CD4-positive, alpha-beta T cell treated with Interleukin-6 for 4 hours (primary cell): ENCODE data around the gene SLBP.

Source experiments
- DNase-seq: peaks from one replicate; pipeline ENCODE4 v3.0.0-alpha.2; 2020; ENCODE audit warnings: mixed read lengths

SLBP gene

GRCh38 chr4:1726146-1726934 lies 14.2 kb upstream of the SLBP start:
- peak; percentile 93 for DNase-seq

DNA sequence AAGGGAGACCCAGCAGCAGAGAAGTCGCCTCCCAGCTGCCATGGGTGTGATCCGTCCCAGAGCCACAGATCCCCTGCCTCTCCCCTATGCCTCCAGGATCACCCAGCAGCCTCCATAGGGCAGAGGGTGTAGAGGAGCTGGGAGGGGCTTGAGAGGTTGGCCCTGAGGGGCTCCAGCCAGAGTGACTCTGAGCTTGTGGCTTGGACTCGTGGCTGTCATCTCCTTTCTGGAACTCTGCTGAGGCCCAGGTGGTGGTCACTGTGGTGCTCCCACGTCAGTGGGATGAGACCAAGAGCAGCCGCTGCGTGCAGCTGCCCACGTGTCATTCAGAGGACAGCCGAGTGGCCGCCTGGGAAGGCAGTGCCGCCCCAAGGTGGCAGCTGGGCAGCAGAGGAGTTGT lies 13.4 kb upstream of the SLBP start:
- DNase-seq: no peak

GRCh38 chr4:1723131-1723801 lies 11.1 kb upstream of the SLBP start:
- peak; percentile 61 for DNase-seq

- peak; percentile 38 for DNase-seq
These were observed 10.5 kb upstream of the SLBP start for GRCh38 chr4:1722551-1723118.

DNA sequence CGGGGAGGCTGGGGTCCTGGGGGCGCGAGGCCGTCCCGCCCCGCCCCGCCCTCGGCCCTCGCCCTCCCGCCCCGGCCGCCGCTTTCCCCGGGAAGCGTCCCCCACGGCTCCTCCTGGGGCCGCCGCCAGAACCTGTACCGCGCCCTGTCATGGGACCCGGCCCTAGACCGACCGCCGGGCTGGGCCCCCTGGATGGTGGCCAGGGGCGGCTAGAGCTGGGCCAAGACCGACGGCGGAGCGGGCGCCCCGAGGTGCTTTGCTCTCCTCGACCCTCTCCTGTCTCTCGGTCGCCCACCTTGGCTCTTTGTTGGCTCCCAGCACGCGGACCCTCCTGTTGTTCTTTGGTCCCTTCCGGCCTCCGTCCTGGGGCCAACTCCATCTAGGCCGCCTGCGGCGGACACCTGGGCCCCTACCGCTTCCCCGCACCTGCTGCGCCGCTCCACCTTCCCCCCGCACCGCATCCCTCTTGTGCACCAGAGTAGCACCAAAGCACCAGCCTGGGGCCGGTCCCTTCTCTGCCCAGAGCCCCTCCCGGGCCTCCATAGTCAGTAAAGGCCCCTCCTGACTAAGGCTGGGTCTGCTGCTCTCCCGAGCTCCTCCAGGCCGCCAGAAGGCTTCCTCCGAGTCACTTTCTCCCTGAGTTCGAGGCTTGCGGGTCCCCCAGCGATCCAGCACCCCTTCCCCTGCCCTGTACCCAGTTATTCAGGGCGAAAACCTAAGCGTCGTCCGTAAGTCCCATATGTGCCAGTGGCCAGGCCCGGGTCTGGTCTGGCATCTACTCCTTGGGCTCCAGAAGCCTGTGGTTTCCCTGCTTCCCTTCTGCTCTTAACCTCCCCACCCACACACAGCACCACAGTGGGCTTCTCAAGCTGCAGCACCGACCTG lies 9.8 kb upstream of the SLBP start:
- DNase-seq: no peak

GRCh38 chr4:1721003-1721665 lies 9.0 kb upstream of the SLBP start, which contains the start of the genes TACC3 and TMEM129:
Gene TACC3, plus strand, starts transcription at chr4:1721521. Its CDS starts 1,901 bp downstream, at chr4:1723422.
Gene TMEM129, minus strand, starts transcription at chr4:1721323. Its CDS starts 486 bp downstream, at chr4:1720837.
- peak; percentile 98 for DNase-seq

DNA sequence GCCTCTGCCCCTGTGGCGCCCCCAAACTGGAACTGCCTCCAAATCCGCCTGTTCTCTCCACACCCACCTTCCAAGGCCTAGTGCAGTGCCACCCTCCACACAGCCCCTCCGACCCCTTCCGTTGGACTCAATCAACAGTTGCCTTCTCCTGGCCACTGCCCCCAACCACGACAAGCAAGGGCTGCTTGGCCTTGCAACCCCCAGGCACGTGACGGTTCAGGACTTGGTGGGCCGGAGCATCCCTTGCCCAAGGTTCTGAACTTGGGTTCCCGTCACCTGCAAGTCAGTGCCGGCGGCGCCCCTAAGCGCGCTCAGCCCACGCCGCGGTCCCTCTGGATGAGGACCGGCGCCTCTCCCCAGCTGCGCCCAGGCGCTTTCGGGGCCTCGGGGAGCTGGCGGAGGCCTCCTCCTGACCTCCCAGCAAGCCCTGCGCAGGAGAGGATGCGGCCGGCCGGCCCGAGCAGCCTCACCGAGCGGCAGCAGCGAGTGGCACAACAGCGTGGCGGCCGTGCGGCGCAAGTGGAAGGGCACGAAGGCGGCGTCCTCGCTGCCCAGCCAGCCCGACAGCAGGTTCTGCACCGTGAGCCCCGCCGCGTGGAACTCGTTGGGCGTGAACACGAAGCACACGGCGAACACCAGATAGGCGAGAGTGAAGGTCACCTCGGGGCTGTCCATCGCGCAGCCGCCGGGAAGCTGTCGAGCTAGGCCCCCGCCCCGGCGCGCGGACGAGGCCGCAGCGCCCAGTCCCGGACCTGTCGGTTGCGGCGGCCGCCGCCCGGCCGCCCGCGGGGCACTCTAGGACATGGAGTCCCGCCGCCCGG lies 8.3 kb upstream of the SLBP start:
- peak; percentile 54 for DNase-seq

GRCh38 chr4:1718095-1718850 lies 6.2 kb upstream of the SLBP start:
- no peak for DNase-seq

GRCh38 chr4:1717129-1718094 lies 5.3 kb upstream of the SLBP start:
- no peak for DNase-seq

DNA sequence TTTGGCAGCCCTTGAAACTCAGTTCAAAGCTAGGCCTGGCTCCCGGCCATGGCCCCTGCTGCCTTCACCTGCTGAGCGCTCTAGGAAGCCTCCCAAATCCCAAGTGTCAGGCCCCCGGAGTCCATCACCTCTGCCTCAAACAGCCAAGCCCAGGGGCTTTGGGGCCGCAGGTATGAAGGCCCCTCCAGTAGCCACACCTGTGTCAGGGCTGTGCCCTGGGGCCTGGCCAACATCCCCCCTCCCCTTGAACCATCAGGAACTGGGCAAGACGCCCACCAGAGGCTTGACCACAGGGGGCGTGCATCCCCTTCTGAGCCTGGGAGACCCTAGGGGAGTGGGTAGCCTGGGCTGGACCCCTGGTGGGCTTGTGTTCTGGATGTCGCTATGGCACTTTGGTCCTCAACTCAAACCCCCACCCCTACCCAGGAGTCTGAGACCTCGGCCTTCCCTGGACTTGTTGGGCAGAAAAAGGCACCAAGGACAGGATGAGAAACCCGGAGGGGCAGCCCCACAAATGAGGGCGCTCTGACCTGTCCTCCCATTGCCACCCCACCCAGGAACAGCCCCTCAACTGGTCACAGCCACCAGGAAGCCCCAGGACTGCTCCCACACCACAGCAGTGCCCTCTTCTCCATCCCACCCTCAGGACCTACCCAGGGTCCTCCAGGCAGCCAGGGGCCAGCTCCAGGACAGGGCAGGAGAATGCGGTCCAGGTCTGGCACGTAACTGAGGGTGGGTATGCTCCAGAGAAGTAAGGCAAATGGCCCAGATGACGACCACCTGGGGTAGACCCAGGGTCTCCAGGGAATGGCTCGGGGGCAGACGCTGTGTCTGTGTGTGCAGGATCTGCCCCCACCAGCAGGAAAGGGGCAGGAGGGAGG lies 4.2 kb upstream of the SLBP start:
- no peak for DNase-seq

- no peak for DNase-seq
These were observed 3.1 kb upstream of the SLBP start for GRCh38 chr4:1715002-1715758.

GRCh38 chr4:1714303-1715001 lies 2.3 kb upstream of the SLBP start:
- DNase-seq: no peak

GRCh38 chr4:1713003-1713851 lies 1.1 kb upstream of the SLBP start:
- no peak for DNase-seq

GRCh38 chr4:1711571-1712215 lies 426 bp downstream of the SLBP start:
- peak; percentile 45 for DNase-seq

DNA sequence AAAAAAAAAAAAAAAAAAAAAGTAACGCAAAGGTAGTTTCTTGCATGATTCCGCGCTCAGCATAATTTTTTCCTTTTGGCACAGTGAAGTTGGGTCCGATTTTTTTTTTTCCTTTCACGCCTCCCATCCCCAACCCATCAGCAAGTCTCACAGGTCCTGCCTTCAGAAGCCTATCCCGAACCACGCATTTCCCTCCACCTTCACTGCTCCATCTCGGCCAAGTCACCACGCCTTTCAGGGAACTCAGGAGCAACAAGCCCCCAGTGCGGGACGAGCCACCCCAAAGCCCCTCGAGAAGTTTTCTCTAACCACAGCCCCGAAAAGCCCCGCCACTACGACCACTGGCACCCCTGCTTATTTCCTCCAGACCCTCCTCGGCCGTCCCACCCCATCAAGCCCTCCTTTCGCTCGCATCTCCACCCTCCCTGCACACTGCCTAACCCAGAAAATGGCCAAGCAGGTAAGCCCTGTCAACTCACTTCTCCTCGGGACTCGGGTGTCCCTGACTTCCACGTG lies 1.0 kb downstream of the SLBP start:
- DNase-seq: no peak
